HG03045 (cell line): ENCODE measurements around the gene POLR1H.
A peak's percentile ranks its signal among the peaks of the same experiment; 100 is the strongest.

Source experiments
- ATAC-seq: cut with Tn5 transposase; IDR thresholded peaks from one replicate; pipeline ENCODE4 v1.9.1; 2021; ENCODE audit warnings: mild to moderate bottlenecking, moderate library complexity; ENCODE audit not compliant: unreplicated experiment

The POLR1H gene

GRCh38 chr6:30093951-30094661 is 33.0 kb downstream of the POLR1H start:
- ATAC-seq, result no peak

GRCh38 chr6:30096829-30097228 is 35.8 kb downstream of the POLR1H start:
- ATAC-seq, result no peak

- ATAC-seq, result no peak
Observed at GRCh38 chr6:30097902-30098768, 37.1 kb downstream of the POLR1H start.

GRCh38 chr6:30100154-30100553 is 39.1 kb downstream of the POLR1H start:
- ATAC-seq, result no peak

GRCh38 chr6:30100585-30101443 is 39.7 kb downstream of the POLR1H start:
- no peak for ATAC-seq

GRCh38 chr6:30101444-30102413 is 40.7 kb downstream of the POLR1H start:
- peak; percentile 64 for ATAC-seq

- ATAC-seq, result no peak
Observed at GRCh38 chr6:30102414-30102969, 41.4 kb downstream of the POLR1H start.

- peak; percentile 68 for ATAC-seq
Observed at GRCh38 chr6:30102970-30103871, 42.2 kb downstream of the POLR1H start.

- ATAC-seq, result no peak
Observed at GRCh38 chr6:30103872-30104179, 42.8 kb downstream of the POLR1H start.

GRCh38 chr6:30104661-30105060 is 43.6 kb downstream of the POLR1H start:
- no peak for ATAC-seq

- no peak for ATAC-seq
Observed at GRCh38 chr6:30111266-30111856, 50.3 kb downstream of the POLR1H start.

GRCh38 chr6:30112402-30112994 is 51.4 kb downstream of the POLR1H start:
- ATAC-seq, result no peak

- no peak for ATAC-seq
Observed at GRCh38 chr6:30113003-30113759, 52.1 kb downstream of the POLR1H start, which contains the start of gene TRIM31. Gene TRIM31 (minus strand): TSS chr6:30113090. CDS start chr6:30112805, 285 bp downstream.

- no peak for ATAC-seq
Observed at GRCh38 chr6:30113841-30114240, 52.8 kb downstream of the POLR1H start.
